Measurements from ENCODE around the gene PRKCZ. TPM values are rescaled to one million over a fixed set of nuclear protein-coding genes. Genes with fewer than 3 reads are reported as not detected.

PRKCZ gene
- total and polyA plus RNA-seq, 2 experiments from 2014 or later: 26.2 to 36.9 TPM

- H3K9me2 ChIP-seq (ENCODE audit: insufficient read depth): peaks cover 10% of the 10 kb centered on the region; the same call in 1 of the 2 replicates
- Mint-ChIP-seq H3K4me1 (no peaks in the 10 kb centered on the region), H3K36me3 (ENCODE audit: low read depth) (peaks cover 33% of the 10 kb centered on the region), H3K9me3 (no peaks in the 10 kb centered on the region; the same call in 2 of the 3 replicates), H3K27ac (no peak overlapping the region), H3K4me3 (no peak overlapping the region), H3K27me3 (ENCODE audit: insufficient read depth, low read depth, poor library complexity) (peaks cover 1% of the 10 kb centered on the region)
- no peaks in the 10 kb centered on the region for H3K27me3 ChIP-seq (ENCODE audit: insufficient read depth)
- H3K27ac ChIP-seq (ENCODE audit: low read depth): no peak overlapping the region
- no peak for DNase-seq (ENCODE audit: low spot score)
- no peaks in the 10 kb centered on the region for H3K4me1 ChIP-seq (ENCODE audit: insufficient read depth)
- no peak overlapping the region for H2AFZ ChIP-seq
- peaks cover 6% of the 10 kb centered on the region; the same call in 1 of the 2 replicates for H3K79me2 ChIP-seq (replicated peaks; ENCODE audit: insufficient read depth)
- no peak overlapping the region for H3K4me3 ChIP-seq
- no peaks in the 10 kb centered on the region for H3F3A ChIP-seq (replicated peaks; ENCODE audit: low read depth)
- no peaks in the 10 kb centered on the region; the same call in none of the 2 replicates for H4K20me1 ChIP-seq (replicated peaks; ENCODE audit: insufficient read depth)
- ATAC-seq: no peak
- H3K4me2 ChIP-seq: no peak overlapping the region
- no peaks in the 10 kb centered on the region; the same call in 1 of the 2 replicates for H3K36me3 ChIP-seq (ENCODE audit: insufficient read depth)
- TF ChIP-seq ZNF462 (CRISPR knock-in tag; IDR thresholded peaks at IDR 0.05) (no peak), EZH2 (IDR thresholded peaks at IDR 0.05; ENCODE audit: low read depth, unreplicated experiment) (no peak), JUNB (IDR thresholded peaks at IDR 0.05; ENCODE audit: unreplicated experiment) (no peak), ZNF114 (CRISPR knock-in tag; IDR thresholded peaks at IDR 0.05) (no peak), STAT1 (IDR thresholded peaks at IDR 0.05; ENCODE audit: unreplicated experiment) (no peak), CTCF (conservative IDR thresholded peaks at IDR 0.05; ENCODE audit: low read depth in 2 of 2) (no peak), POLR2AphosphoS5 (IDR thresholded peaks at IDR 0.05; ENCODE audit: low read depth) (no peak), ZNF331 (CRISPR knock-in tag; IDR thresholded peaks at IDR 0.05; ENCODE audit: low read depth) (no peak), ETS1 (IDR thresholded peaks at IDR 0.05) (no peak), CREB1 (CRISPR knock-in tag; IDR thresholded peaks at IDR 0.05; ENCODE audit: low read depth) (no peak), EZH2phosphoT487 (IDR thresholded peaks at IDR 0.05; ENCODE audit: unreplicated experiment) (no peak), REST (IDR thresholded peaks at IDR 0.05; ENCODE audit: unreplicated experiment) (no peak), NANOG (IDR thresholded peaks at IDR 0.05; ENCODE audit: borderline replicate concordance) (no peak)
Measured at GRCh38 chr1:2157856-2158255, 107.6 kb downstream of the PRKCZ start.
